IMR-90 (cell line): ENCODE measurements around the gene SCGB1D1. TPM values are rescaled to one million over a fixed set of nuclear protein-coding genes. Genes with fewer than 3 reads are reported as not detected.

Experiments used
- ATAC-seq: fragments of 200-7000 bp; cut with Tn5 transposase; 2 replicates; pipeline ENCODE4 v1.9.1; 2020; ENCODE audit warnings: low read depth, mild to moderate bottlenecking, moderate library complexity
- BruUV-seq: library from RNA; stranded (reverse); fragments of 400-500 nt; replicated peaks from 2 replicates; lab custom pipeline; 2021; lab: Mats Ljungman, UMichigan
- CTCF ChIA-PET: fragments of 300-600 bp; formaldehyde crosslinking; extraction: SDS; loops from one replicate; lab custom pipeline; 2021; ENCODE audit warnings: antibody characterized with exemption; lab: Yijun Ruan, JAX
- POLR2A ChIA-PET: fragments of 300-600 bp; sonication (Branson Sonifier 250); formaldehyde crosslinking; loops from one replicate; lab custom pipeline; 2022; ENCODE audit warnings: antibody characterized with exemption; ENCODE audit not compliant: unreplicated experiment; lab: Charles Lee
- DNase-seq: peaks from one replicate; pipeline ENCODE4 v3.0.0; 2013
- H2AFZ ChIP-seq: replicated peaks from 2 replicates; pipeline ENCODE3; 2013; ENCODE audit warnings: low read length, mild to moderate bottlenecking; ENCODE audit not compliant: poor library complexity
- H2AK5ac ChIP-seq: 2 replicates; pipeline ENCODE4 v1.6.1; 2013; ENCODE audit warnings: low read depth, low read length, inconsistent platforms
- H2AK9ac ChIP-seq: replicated peaks from 2 replicates; pipeline ENCODE3; 2013; ENCODE audit warnings: mild to moderate bottlenecking, low read depth, low read length, moderate library complexity; ENCODE audit not compliant: poor library complexity
- H2BK120ac ChIP-seq: 2 replicates; pipeline ENCODE4 v1.6.1; 2013; ENCODE audit warnings: low read depth, low read length, inconsistent platforms
- H2BK15ac ChIP-seq: 3 replicates; pipeline ENCODE4 v1.6.1; 2013; ENCODE audit warnings: low read depth, low read length, inconsistent platforms
- H2BK20ac ChIP-seq: 2 replicates; pipeline ENCODE4 v1.6.1; 2013; ENCODE audit warnings: low read depth, mild to moderate bottlenecking, inconsistent platforms, low read length, moderate library complexity
- H2BK5ac ChIP-seq: 2 replicates; pipeline ENCODE4 v1.6.1; 2013; ENCODE audit warnings: mild to moderate bottlenecking, low read depth, low read length, inconsistent platforms; ENCODE audit not compliant: poor library complexity, severe bottlenecking
- H3K14ac ChIP-seq: replicated peaks from 2 replicates; pipeline ENCODE4 v1.6.1; 2013; ENCODE audit warnings: low read depth, low read length, inconsistent platforms
- H3K18ac ChIP-seq: 2 replicates; pipeline ENCODE4 v1.6.1; 2013; ENCODE audit warnings: low read depth, low read length, control low read depth
- H3K23ac ChIP-seq: 2 replicates; pipeline ENCODE4 v1.6.1; 2013; ENCODE audit warnings: low read depth, low read length, inconsistent platforms
- H3K27ac ChIP-seq: 2 replicates; pipeline ENCODE4 v1.5.1; 2013; ENCODE audit warnings: mild to moderate bottlenecking, control low read depth, low read length; ENCODE audit not compliant: insufficient read depth
- H3K27me3 ChIP-seq: 2 replicates; pipeline ENCODE4 v1.6.1; 2013; ENCODE audit warnings: low read length; ENCODE audit not compliant: control insufficient read depth, insufficient read depth
- H3K36me3 ChIP-seq: 2 replicates; pipeline ENCODE4 v1.6.1; 2013; ENCODE audit warnings: low read length, mixed read lengths; ENCODE audit not compliant: control insufficient read depth, insufficient read depth
- H3K4ac ChIP-seq: 2 replicates; pipeline ENCODE4 v1.6.1; 2013; ENCODE audit warnings: low read depth, low read length, inconsistent platforms
- H3K4me1 ChIP-seq: 2 replicates; pipeline ENCODE4 v1.6.1; 2013; ENCODE audit warnings: low read length, mixed read lengths; ENCODE audit not compliant: control insufficient read depth, insufficient read depth
- H3K4me2 ChIP-seq: 2 replicates; pipeline ENCODE4 v1.6.1; 2013; ENCODE audit warnings: low read depth, mild to moderate bottlenecking, control low read depth, low read length, moderate library complexity
- H3K4me3 ChIP-seq: 2 replicates; pipeline ENCODE4 v1.5.1; 2013; ENCODE audit warnings: low read depth, mild to moderate bottlenecking, control low read depth, low read length, moderate library complexity; ENCODE audit not compliant: insufficient read depth
- H3K56ac ChIP-seq: 2 replicates; pipeline ENCODE4 v1.6.1; 2013; ENCODE audit warnings: low read length, inconsistent platforms; ENCODE audit not compliant: insufficient read depth; ENCODE audit errors: extremely low read depth
- H3K79me1 ChIP-seq, 2 experiments: 2 replicates each; pipeline ENCODE4 v1.6.1; 2013; ENCODE audit warnings: low read length in 2 of 2, inconsistent platforms in 1 of 2, low read depth in 1 of 2
- H3K9ac ChIP-seq: 2 replicates; pipeline ENCODE4 v1.6.1; 2013; ENCODE audit warnings: low read depth, low read length, control low read depth
- H3K9me1 ChIP-seq: 2 replicates; pipeline ENCODE4 v1.6.1; 2013; ENCODE audit warnings: low read length, inconsistent platforms; ENCODE audit not compliant: insufficient read depth
- H3K9me3 ChIP-seq: 2 replicates; pipeline ENCODE4 v1.6.1; 2013; ENCODE audit warnings: low read length; ENCODE audit not compliant: control insufficient read depth, insufficient read depth
- H4K20me1 ChIP-seq: 2 replicates; pipeline ENCODE4 v1.6.1; 2013; ENCODE audit warnings: low read length, inconsistent platforms; ENCODE audit not compliant: insufficient read depth
- H4K5ac ChIP-seq: 2 replicates; pipeline ENCODE4 v1.6.1; 2013; ENCODE audit warnings: mild to moderate bottlenecking, low read depth, low read length, control low read depth
- H4K8ac ChIP-seq, 2 experiments: 2 replicates each; pipeline ENCODE4 v1.6.1; 2013; ENCODE audit warnings: low read depth in 2 of 2, low read length in 2 of 2, control low read depth in 1 of 2, inconsistent platforms in 1 of 2
- H4K91ac ChIP-seq: 2 replicates; pipeline ENCODE4 v1.6.1; 2013; ENCODE audit warnings: low read depth, low read length, inconsistent platforms; ENCODE audit not compliant: insufficient read depth
- BHLHE40 ChIP-seq: fragments of 150-350 bp; IDR thresholded peaks from 2 replicates; pipeline ENCODE4 v1.6.1; 2016; ENCODE audit warnings: mild to moderate bottlenecking, low read depth, low read length
- CTCF ChIP-seq: conservative IDR thresholded peaks from 2 replicates; pipeline ENCODE4 v1.5.1; 2012; ENCODE audit warnings: mild to moderate bottlenecking, low read depth, low read length, improper control_type of control experiment
- RCOR1 ChIP-seq: IDR thresholded peaks from 2 replicates; pipeline ENCODE4 v1.6.1; 2012; ENCODE audit warnings: mild to moderate bottlenecking, low read length, improper control_type of control experiment; ENCODE audit not compliant: insufficient replicate concordance
- WGBS, 2 experiments: methylation state at CpG; one replicate each; pipeline versions ENCODE4 v1.1.5 to v1.1.7; 2013; ENCODE audit warnings: missing lambda C conversion rate in 2 of 2; ENCODE audit not compliant: insufficient read length in 1 of 2; ENCODE audit errors: extremely low coverage in 2 of 2; 5-methylcytosine and 5-hydroxymethylcytosine counted together
- dilution Hi-C: fragments of 300-500 bp; cut with HindIII; formaldehyde crosslinking; loops from one replicate; pipeline ENCODE4 v1.14.3; 2018; ENCODE audit warnings: low sequenced_read_pairs; ENCODE audit not compliant: unreplicated experiment
- in situ Hi-C: fragments of 300-500 bp; cut with MboI; formaldehyde crosslinking; loops from 3 replicates; pipeline ENCODE4 v1.14.3; 2019; ENCODE audit warnings: low sequenced_read_pairs, inconsistent platforms, mixed read lengths
- intact Hi-C: fragments of 100-400 bp; cut with micrococcal nuclease; formaldehyde crosslinking; loops from 2 replicates; pipeline ENCODE4 v1.10.0; 2022
- polyA plus RNA-seq, 3 experiments: library from polyadenylated mRNA; depleted of rRNA; stranded (reverse); fragments of >200 nt; gene quantifications; 2 replicates each; pipeline ENCODE4 v1.2.3, GENCODE V29; 2012; ENCODE audit warnings: low replicate concordance in 1 of 3
- total RNA-seq: library from RNA; depleted of rRNA; stranded (reverse); fragments of >200 nt; gene quantifications from 2 replicates; pipeline ENCODE4 v1.2.3, GENCODE V29; 2012

The SCGB1D1 gene
- total and polyA plus RNA-seq, 2 of the 4 experiments (the other 2 are of a cell fraction) = not detected

- BruUV-seq = no TSS peak
- Histone ChIP-seq H2AFZ (no peak overlapping the region), H3K4ac (no peak overlapping the region), H3K9me3 (no peaks in the 10 kb centered on the region), H3K18ac (no peak overlapping the region), H4K5ac (no peak overlapping the region), H3K4me3 (no peak overlapping the region), H2AK5ac (no peak overlapping the region), H2BK120ac (no peak overlapping the region), H3K27me3 (peaks cover 16% of the 10 kb centered on the region), H3K14ac (no peak overlapping the region), H3K4me1 (no peaks in the 10 kb centered on the region), H3K23ac (no peak overlapping the region), H4K8ac (no peak overlapping the region), H2BK5ac (no peak overlapping the region), H3K79me1 (no peaks in the 10 kb centered on the region), H3K9me1 (no peaks in the 10 kb centered on the region), H3K4me2 (no peak overlapping the region), H3K9ac (no peak overlapping the region), H4K20me1 (no peaks in the 10 kb centered on the region), H4K91ac (no peak overlapping the region), H2BK20ac (no peak overlapping the region), H3K36me3 (no peaks in the 10 kb centered on the region), H3K56ac (no peak overlapping the region), H2AK9ac (no peak overlapping the region), H2BK15ac (no peak overlapping the region), H3K27ac (no peak overlapping the region)
- POLR2A ChIA-PET = no interaction called here
- intact Hi-C loops = no loop called here
- ATAC-seq = no peak
- dilution Hi-C loops = no loop called here
- CTCF ChIA-PET = no interaction called here
- TF ChIP-seq CTCF = no peak
- no peak for TF ChIP-seq BHLHE40
- TF ChIP-seq RCOR1 = no peak
- WGBS, 2 experiments = no CpG with 5 or more reads among the region's 3 CpGs
- in situ Hi-C loops = loop anchor here (10.0 kb wide), 1 partner anchor 138 kb away; no protein-coding TSS in a partner anchor
- no peak for DNase-seq
These were observed 13.2 kb upstream of the SCGB1D1 start for GRCh38 chr11:62176766-62177165.
